GM18511 (cell line): Measurements from ENCODE around the gene CELSR2.

ENCODE experiments used
- ATAC-seq: cut with Tn5 transposase; IDR thresholded peaks from one replicate; pipeline ENCODE4 v1.9.1; 2021; ENCODE audit warnings: mild to moderate bottlenecking, moderate library complexity; ENCODE audit not compliant: unreplicated experiment

CELSR2 gene

DNA sequence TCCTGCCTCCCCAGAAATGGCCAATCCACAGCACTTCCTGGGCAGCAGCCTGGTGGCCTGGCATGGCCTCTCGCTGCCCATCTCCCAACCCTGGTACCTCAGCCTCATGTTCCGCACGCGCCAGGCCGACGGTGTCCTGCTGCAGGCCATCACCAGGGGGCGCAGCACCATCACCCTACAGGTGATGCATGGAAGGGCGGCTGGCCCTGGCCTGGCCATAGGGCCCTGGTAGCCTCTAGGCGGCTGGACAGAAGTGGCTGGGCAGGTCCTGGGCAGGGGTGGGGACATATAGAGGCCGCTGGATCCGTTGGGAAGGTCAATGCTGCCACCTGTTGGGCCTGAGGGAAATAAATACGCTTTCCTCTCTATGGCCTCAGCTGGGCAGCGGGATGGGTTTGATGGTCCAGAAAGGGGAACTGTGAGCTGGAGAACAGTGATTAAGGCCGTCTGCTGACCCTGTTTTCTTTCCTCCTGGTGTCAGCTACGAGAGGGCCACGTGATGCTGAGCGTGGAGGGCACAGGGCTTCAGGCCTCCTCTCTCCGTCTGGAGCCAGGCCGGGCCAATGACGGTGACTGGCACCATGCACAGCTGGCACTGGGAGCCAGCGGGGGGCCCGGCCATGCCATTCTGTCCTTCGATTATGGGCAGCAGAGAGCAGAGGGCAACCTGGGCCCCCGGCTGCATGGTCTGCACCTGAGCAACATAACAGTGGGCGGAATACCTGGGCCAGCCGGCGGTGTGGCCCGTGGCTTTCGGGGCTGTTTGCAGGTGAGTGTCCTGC, 14.4 kb downstream of the CELSR2 start:
- peak; percentile 85 for ATAC-seq

DNA sequence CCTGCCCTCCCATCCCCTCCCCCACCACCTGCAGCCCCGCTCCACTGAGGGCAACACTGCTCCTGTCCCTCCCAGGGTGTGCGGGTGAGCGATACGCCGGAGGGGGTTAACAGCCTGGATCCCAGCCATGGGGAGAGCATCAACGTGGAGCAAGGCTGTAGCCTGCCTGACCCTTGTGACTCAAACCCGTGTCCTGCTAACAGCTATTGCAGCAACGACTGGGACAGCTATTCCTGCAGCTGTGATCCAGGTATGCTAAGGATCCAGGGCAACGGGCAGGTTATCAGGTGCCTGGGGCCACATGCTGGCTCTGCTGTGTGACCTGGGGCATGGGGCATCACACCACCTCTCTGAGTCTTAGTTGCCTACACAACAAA, 15.0 kb downstream of the CELSR2 start:
- no peak for ATAC-seq

DNA sequence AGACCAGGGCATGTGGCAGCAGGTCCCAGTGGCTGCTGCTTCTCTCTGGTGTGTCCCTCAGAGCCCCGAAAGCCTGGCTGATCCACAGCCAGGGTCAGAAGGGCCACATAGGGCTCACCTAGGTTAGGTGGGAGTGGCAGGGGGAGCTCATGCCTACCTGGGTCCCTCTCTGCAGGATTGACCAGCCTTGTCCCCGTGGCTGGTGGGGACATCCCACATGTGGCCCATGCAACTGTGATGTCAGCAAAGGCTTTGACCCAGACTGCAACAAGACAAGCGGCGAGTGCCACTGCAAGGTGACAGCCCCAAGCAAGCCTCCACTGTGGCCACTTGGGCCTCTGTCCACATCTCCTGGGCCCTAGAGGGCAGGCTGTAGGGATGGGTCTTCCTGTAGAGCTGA, 15.7 kb downstream of the CELSR2 start:
- ATAC-seq = no peak

DNA sequence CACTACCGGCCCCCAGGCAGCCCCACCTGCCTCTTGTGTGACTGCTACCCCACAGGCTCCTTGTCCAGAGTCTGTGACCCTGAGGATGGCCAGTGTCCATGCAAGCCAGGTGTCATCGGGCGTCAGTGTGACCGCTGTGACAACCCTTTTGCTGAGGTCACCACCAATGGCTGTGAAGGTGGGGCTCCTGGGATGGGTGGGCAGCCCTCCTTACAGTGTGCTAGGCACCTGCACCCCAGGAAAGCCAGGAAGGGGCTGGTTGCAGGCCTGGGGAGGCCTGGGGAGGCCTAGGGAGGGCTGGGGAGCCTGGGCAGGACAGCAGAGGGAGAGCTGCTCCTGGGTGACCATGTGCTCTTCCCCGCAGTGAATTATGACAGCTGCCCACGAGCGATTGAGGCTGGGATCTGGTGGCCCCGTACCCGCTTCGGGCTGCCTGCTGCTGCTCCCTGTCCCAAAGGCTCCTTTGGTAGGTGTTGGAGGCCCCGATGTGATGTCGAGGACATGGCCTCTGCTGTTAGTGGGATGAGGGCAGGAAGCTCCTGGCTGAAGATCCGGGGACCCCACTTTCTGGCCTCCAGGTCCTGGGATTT, 16.5 kb downstream of the CELSR2 start:
- ATAC-seq = no peak

DNA sequence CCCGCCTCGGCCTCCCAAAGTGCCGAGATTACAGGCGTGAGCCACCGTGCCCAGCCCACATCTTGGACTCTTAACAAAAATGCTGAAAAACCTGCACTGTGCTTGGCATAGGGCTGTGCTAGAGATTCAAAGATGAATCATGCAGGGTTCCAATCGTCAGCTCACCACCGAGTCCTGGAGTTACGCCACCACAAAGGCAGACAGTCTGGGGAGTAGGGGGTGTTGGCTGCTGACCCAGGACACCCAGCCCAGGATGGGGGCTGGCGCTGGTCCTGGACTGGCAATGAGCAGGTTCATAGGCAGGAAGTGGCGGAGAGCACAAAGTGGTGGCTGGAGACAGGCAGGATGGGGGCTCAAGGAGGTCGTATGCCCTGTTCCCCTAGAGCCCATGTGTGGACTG, 17.6 kb downstream of the CELSR2 start:
- no peak for ATAC-seq

DNA sequence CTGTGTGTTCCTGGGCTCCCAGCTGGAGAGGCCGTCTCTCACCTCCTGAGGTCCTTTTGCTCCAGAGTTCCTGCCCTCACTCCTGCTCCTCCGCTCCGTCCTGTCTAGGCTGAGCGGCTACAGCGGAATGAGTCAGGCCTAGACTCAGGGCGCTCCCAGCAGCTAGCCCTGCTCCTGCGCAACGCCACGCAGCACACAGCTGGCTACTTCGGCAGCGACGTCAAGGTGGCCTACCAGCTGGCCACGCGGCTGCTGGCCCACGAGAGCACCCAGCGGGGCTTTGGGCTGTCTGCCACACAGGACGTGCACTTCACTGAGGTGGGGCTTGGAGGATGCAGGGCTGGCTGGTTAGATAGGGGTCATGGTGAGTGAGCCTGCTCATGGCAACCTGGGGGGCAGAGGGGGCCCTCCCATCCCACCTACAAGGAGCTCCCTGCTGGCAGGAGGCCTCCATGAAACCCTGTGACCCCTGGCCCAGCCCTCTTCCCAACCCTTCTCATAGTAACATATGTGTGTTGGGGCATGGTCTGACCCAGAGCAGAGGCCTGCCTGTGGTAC, 18.5 kb downstream of the CELSR2 start:
- ATAC-seq = no peak

DNA sequence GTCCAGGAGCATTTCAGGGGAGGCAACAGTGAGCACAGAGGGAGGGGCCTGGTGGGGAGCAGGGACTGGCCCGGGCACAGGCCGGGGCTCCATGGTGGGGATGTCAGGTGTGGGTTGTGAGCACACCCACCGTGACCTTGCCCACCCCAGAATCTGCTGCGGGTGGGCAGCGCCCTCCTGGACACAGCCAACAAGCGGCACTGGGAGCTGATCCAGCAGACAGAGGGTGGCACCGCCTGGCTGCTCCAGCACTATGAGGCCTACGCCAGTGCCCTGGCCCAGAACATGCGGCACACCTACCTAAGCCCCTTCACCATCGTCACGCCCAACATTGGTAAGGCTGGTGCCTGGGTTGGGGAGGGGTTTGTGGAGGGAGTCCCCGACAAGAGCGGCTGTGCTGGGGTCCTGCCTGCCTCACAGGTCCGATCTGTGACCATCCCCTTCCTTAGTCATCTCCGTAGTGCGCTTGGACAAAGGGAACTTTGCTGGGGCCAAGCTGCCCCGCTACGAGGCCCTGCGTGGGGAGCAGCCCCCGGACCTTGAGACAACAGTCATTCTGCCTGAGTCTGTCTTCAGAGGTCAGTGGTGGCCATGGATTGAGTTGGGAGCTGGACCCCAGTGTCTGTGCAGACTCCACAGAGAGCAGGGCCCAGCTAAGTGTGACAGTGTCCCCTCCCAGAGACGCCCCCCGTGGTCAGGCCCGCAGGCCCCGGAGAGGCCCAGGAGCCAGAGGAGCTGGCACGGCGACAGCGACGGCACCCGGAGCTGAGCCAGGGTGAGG, 19.3 kb downstream of the CELSR2 start:
- ATAC-seq = no peak

DNA sequence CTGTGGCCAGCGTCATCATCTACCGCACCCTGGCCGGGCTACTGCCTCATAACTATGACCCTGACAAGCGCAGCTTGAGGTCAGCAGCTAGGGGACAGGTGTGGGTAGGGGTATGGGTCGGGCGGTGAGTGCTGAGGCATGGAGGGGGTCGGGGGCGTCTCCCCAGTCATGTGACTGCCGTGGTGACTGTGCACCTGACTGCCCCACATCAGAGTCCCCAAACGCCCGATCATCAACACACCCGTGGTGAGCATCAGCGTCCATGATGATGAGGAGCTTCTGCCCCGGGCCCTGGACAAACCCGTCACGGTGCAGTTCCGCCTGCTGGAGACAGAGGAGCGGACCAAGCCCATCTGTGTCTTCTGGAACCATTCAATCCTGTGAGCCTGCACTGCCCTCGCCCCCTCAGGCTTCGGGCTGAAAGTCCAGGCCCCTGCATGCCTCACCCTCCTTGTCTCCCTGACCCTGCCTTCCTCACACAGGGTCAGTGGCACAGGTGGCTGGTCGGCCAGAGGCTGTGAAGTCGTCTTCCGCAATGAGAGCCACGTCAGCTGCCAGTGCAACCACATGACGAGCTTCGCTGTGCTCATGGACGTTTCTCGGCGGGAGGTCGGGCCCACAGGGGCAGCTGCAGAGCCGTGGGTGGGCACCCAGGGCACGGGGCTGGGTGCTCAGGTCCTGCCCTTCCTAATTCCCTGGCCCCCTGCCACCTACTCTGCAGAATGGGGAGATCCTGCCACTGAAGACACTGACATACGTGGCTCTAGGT, 20.1 kb downstream of the CELSR2 start:
- no peak for ATAC-seq

DNA sequence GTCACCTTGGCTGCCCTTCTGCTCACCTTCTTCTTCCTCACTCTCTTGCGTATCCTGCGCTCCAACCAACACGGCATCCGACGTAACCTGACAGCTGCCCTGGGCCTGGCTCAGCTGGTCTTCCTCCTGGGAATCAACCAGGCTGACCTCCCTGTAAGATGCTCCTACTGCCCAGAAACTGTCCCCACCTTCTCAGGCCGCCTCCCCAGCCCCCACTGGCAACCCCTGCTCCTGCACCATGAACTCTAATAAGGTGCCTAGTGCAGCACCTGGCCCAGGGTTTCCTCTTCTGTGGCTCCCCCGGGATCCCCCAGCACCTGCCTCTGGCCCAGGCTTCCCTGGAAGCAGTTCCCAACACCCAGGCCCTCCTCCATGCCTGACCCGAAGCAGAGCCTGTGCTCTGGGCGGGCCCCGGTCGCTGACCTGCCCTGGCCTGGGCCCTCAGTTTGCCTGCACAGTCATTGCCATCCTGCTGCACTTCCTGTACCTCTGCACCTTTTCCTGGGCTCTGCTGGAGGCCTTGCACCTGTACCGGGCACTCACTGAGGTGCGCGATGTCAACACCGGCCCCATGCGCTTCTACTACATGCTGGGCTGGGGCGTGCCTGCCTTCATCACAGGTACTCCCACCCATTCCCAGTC, 20.8 kb downstream of the CELSR2 start:
- ATAC-seq = no peak

DNA sequence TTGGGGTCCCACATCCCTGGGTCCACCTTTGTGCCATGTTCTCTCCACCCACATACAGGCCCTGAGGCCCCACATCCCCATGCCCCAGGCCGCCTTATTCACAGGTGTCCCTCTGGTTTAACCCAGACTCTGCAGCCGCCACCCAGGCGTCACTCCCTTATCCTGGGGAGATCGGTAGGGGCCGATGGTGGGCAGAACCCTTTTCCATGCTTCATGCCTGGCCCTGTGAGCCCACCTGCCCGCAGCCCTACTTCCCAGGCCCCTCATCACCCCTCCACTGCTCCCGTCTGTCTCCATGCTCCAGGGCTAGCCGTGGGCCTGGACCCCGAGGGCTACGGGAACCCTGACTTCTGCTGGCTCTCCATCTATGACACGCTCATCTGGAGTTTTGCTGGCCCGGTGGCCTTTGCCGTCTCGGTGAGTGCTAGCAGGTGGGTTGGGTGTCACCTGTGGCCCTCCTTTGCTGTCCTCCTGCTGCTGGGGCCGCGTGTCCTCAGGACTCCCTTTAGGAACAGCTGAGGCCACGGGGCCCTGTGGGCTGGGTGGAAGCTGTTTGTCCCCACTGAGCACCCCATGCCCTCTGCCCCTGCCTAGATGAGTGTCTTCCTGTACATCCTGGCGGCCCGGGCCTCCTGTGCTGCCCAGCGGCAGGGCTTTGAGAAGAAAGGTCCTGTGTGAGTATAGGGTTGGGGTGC, 21.4 kb downstream of the CELSR2 start:
- ATAC-seq = no peak

DNA sequence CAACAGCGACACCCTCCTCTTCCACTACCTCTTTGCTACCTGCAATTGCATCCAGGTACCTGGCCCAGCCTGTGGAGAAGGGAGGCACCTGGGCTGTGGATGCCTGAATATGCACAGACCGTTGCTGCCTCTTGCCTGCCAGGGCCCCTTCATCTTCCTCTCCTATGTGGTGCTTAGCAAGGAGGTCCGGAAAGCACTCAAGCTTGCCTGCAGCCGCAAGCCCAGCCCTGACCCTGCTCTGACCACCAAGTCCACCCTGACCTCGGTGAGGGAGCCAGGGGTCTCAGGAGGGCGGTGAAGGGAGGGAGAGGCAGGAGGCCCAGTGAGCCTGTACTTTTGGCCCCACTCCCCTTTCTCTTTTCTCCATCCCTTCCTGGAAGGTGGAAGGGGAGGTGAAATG, 22.1 kb downstream of the CELSR2 start:
- ATAC-seq = no peak

DNA sequence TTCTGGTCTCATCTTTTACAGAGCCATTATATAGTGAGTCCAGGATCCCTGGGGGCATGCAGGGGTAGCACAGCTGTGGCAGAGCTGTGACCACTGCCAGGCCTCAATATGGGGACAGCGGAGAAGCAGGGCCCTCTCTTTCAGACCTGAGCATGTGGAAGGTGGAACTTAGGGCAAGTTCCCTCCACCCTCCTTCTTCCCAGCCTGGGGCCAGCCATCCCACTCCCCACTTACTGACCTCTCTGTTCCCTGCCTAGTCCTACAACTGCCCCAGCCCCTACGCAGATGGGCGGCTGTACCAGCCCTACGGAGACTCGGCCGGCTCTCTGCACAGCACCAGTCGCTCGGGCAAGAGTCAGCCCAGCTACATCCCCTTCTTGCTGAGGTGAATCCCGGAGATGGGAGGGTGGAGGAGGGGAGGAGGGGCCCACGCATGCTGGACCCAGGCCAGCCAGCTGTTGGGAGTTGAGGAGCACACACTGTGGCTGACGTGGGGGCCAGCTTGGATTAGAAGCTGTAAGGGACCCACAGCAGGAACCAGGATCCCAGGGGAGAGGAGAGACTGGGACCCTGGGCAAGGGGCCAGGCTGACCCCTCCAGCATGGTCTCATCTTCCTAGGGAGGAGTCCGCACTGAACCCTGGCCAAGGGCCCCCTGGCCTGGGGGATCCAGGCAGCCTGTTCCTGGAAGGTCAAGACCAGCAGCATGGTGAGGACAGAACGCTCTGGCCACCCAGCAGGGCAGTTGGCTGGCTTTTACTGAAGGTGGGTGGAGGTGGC, 22.9 kb downstream of the CELSR2 start:
- no peak for ATAC-seq

DNA sequence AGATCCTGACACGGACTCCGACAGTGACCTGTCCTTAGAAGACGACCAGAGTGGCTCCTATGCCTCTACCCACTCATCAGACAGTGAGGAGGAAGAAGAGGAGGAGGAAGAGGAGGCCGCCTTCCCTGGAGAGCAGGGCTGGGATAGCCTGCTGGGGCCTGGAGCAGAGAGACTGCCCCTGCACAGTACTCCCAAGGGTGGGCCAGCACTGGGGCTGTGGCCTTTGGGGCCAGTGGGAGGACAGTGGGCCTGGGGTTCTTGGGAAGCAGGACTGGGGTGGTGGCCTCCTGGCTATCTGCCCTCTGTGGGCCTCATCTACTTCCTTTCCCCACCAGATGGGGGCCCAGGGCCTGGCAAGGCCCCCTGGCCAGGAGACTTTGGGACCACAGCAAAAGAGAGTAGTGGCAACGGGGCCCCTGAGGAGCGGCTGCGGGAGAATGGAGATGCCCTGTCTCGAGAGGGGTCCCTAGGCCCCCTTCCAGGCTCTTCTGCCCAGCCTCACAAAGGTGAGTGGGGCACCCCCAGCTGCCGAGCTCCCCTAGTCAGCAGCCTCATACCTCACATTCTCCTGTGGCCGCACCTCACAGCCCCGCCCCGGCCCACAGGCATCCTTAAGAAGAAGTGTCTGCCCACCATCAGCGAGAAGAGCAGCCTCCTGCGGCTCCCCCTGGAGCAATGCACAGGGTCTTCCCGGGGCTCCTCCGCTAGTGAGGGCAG, 23.6 kb downstream of the CELSR2 start:
- no peak for ATAC-seq

DNA sequence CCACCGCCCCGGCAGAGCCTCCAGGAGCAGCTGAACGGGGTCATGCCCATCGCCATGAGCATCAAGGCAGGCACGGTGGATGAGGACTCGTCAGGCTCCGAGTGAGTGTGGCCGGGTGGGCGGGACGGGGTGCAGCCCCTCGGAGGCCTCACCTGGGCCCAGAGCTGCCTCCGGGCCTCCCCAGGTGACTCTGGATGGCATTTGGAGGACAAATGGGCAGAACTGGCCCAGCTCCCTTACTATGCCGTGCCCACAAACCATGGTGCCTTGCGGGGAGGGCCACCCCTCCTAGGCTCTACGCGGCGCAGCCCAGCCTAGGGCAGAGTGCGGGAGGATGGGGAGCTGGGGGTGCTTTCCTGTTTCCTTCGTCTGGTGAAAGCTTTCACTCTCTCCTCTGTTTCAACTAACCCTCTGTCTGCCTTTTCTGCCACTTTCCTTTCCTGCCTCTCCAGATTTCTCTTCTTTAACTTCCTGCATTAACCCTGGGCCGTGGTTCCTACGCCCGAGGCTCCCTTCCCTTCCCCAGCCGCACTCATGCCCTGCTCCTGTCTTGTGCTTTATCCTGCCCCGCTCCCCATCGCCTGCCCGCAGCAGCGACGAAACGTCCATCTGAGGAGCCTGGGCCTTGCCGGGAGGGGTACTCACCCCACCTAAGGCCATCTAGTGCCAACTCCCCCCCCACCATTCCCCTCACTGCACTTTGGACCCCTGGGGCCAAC, 24.4 kb downstream of the CELSR2 start:
- no peak for ATAC-seq

DNA sequence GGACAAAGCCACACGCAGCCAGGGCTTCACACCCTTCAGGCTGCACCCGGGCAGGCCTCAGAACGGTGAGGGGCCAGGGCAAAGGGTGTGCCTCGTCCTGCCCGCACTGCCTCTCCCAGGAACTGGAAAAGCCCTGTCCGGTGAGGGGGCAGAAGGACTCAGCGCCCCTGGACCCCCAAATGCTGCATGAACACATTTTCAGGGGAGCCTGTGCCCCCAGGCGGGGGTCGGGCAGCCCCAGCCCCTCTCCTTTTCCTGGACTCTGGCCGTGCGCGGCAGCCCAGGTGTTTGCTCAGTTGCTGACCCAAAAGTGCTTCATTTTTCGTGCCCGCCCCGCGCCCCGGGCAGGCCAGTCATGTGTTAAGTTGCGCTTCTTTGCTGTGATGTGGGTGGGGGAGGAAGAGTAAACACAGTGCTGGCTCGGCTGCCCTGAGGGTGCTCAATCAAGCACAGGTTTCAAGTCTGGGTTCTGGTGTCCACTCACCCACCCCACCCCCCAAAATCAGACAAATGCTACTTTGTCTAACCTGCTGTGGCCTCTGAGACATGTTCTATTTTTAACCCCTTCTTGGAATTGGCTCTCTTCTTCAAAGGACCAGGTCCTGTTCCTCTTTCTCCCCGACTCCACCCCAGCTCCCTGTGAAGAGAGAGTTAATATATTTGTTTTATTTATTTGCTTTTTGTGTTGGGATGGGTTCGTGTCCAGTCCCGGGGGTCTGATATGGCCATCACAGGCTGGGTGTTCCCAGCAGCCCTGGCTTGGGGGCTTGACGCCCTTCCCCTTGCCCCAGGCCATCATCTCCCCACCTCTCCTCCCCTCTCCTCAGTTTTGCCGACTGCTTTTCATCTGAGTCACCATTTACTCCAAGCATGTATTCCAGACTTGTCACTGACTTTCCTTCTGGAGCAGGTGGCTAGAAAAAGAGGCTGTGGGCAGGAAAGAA, 25.5 kb downstream of the CELSR2 start:
- no peak for ATAC-seq

DNA sequence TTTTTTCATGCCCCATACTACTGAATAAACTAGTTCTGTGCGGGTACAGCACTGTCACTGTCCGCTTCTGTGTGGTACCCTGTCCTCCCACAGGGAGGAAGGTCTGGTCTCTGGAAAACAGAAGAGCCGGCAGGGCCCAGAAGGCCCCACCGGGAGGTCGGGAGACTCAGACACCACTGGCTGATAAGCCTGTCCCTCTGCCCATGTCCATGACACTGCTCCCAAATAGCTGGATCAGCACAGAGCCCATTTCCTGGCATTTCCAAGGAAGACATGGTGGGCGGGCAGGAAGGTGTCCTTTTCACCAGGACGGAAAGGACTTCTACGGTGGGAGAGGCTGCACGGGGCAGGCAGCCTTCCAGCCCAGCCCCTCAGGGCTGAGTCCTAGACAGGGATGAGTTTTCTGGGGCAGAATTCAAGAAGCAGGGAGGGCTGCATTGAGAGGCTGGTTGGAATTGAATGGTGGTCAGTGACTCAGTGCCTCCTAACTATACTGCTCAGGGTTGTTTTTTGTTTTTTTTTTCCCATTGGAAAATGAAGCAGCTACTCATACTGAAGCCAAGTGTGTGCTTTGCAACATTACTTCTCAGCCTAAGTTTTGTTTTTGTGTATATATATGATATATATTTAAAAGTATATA, 26.5 kb downstream of the CELSR2 start:
- ATAC-seq = no peak
